Measurements from ENCODE around the gene SNCAIP. TPM values are rescaled to one million over a fixed set of nuclear protein-coding genes. Genes with fewer than 3 reads are reported as not detected.

The SNCAIP gene
- total and polyA plus RNA-seq, 2 of the 4 experiments (the other 2 are of a cell fraction): 15.3 to 19.0 TPM

DNA sequence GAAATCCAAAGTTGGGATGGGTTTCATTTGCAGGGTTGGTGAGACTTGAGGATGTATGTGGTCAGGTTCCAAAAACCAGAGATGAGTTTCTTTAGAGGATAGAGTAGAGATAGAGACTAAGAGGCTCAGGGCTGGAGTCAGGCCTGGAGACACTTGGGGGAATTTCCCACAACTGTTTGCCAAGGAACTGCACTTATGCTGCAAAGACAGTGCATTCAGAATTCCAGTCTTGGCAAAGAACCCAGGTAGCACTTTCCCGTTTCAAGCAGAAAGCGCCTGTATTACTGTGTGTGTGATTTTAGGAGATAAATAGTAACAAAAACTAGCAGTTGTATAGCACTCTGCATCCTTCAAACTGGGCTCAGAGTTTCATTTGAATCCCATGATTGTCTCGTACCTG is 55.4 kb downstream of the SNCAIP start:
- Histone ChIP-seq H2BK5ac (ENCODE audit: low read depth, low read length, poor library complexity, severe bottlenecking) (no peak overlapping the region), H2AK5ac (ENCODE audit: low read depth, low read length) (no peak overlapping the region), H3K4me2 (ENCODE audit: low read depth, low read length) (no peak overlapping the region), H2BK120ac (ENCODE audit: low read depth, low read length) (no peak overlapping the region), H4K20me1 (ENCODE audit: insufficient read depth, low read length) (no peaks in the 10 kb centered on the region), H3K23ac (ENCODE audit: low read depth, low read length) (no peak overlapping the region), H2AK9ac (replicated peaks; ENCODE audit: low read depth, low read length, poor library complexity) (no peak overlapping the region), H3K4me3 (ENCODE audit: insufficient read depth, low read depth, low read length) (no peak overlapping the region), H3K4me1 (ENCODE audit: control insufficient read depth, insufficient read depth, low read length) (0 out of 2 replicates have a peak, but pooled peaks cover 2% of the 10 kb centered on the region), H4K91ac (ENCODE audit: insufficient read depth, low read depth, low read length) (no peak overlapping the region), H3K9me1 (ENCODE audit: insufficient read depth, low read length) (peaks cover 3% of the 10 kb centered on the region), H4K8ac (ENCODE audit: low read depth in 2 of 2, low read length in 2 of 2) (no peak overlapping the region), H2AFZ (replicated peaks; ENCODE audit: low read length, poor library complexity) (no peak overlapping the region), H3K56ac (ENCODE audit: extremely low read depth, insufficient read depth, low read length) (no peak overlapping the region), H3K79me1 (ENCODE audit: low read depth in 1 of 2, low read length in 2 of 2) (peaks cover 0 to 3% of the 10 kb centered on the region in 2 experiments; a peak in 1 of 4 replicates), H4K5ac (ENCODE audit: low read depth, low read length) (no peak overlapping the region), H3K27me3 (ENCODE audit: control insufficient read depth, insufficient read depth, low read length) (no peaks in the 10 kb centered on the region), H2BK20ac (ENCODE audit: low read depth, low read length) (no peak overlapping the region), H3K27ac (ENCODE audit: insufficient read depth, low read length) (no peak overlapping the region), H2BK15ac (ENCODE audit: low read depth, low read length) (no peak overlapping the region), H3K9ac (ENCODE audit: low read depth, low read length) (no peak overlapping the region), H3K4ac (ENCODE audit: low read depth, low read length) (no peak overlapping the region), H3K36me3 (ENCODE audit: control insufficient read depth, insufficient read depth, low read length) (no peaks in the 10 kb centered on the region), H3K18ac (ENCODE audit: low read depth, low read length) (no peak overlapping the region), H3K14ac (replicated peaks; ENCODE audit: low read depth, low read length) (no peak overlapping the region), H3K9me3 (ENCODE audit: control insufficient read depth, insufficient read depth, low read length) (no peaks in the 10 kb centered on the region)
- dilution Hi-C loops (cut with HindIII; ENCODE audit: low sequenced_read_pairs, unreplicated experiment): no loop called here
- in situ Hi-C loops (cut with MboI; ENCODE audit: low sequenced_read_pairs): no loop called here
- DNase-seq (no peak), ATAC-seq (ENCODE audit: low read depth) (no peak)
- no TSS peak for BruUV-seq (replicated peaks)
- POLR2A ChIA-PET (ENCODE audit: unreplicated experiment): no interaction called here
- no CpG with 5 or more reads among the region's 3 CpGs for WGBS, 2 experiments (ENCODE audit: extremely low coverage in 2 of 2, insufficient read length in 1 of 2)
- no peak for TF ChIP-seq RCOR1 (IDR thresholded peaks at IDR 0.05; ENCODE audit: insufficient replicate concordance, low read length)
- no peak for TF ChIP-seq CHD1 (IDR thresholded peaks at IDR 0.05; ENCODE audit: low read depth, low read length)
- intact Hi-C loops (cut with micrococcal nuclease): no loop called here
- CTCF ChIA-PET: no interaction called here

Measured in IMR-90 (cell line).